Central memory CD8-positive, alpha-beta T cell (primary cell): ENCODE data around the gene SNX27.
"Not testable (repeated sequence)": the region's sequence is repeated elsewhere in the genome, so short reads cannot be mapped to it uniquely, and the experiment has no call there.

Experiments used
- ATAC-seq: fragments of 150-1000 bp; cut with Tn5 transposase; replicated peaks from 2 replicates; pipeline ENCODE4 v1.10.0; 2022; ENCODE audit warnings: mild to moderate bottlenecking, moderate FRiP score, moderate number of reproducible peaks; ENCODE audit not compliant: poor library complexity, severe bottlenecking; ENCODE audit errors: extremely low read depth
- DNase-seq, 2 donors: peaks; one replicate each; pipeline ENCODE4 v3.0.0; 2021; ENCODE audit warnings: low spot score in 2 of 2
- H3K27ac Mint-ChIP-seq: one replicate; pipeline ENCODE4 v1.8.0; 2022; ENCODE audit warnings: low read depth, mild to moderate bottlenecking, moderate library complexity, mixed read lengths
- H3K27me3 Mint-ChIP-seq: one replicate; pipeline ENCODE4 v1.8.0; 2022; ENCODE audit warnings: mixed read lengths
- H3K36me3 Mint-ChIP-seq: one replicate; pipeline ENCODE4 v1.8.0; 2022; ENCODE audit warnings: mild to moderate bottlenecking, moderate library complexity, mixed read lengths; ENCODE audit not compliant: insufficient read depth
- H3K4me1 Mint-ChIP-seq: one replicate; pipeline ENCODE4 v1.8.0; 2022; ENCODE audit warnings: mixed read lengths
- H3K4me3 Mint-ChIP-seq: one replicate; pipeline ENCODE4 v1.8.0; 2022; ENCODE audit warnings: mild to moderate bottlenecking, moderate library complexity, mixed read lengths
- H3K9me3 Mint-ChIP-seq: one replicate; pipeline ENCODE4 v1.8.0; 2022; ENCODE audit warnings: mixed read lengths

Gene SNX27

GRCh38 chr1:151583796-151584195, 28.1 kb upstream of the SNX27 start:
- DNase-seq, result no peak
- no peaks in the 10 kb centered on the region for H3K27me3 Mint-ChIP-seq
- no peak for ATAC-seq
- H3K4me1 Mint-ChIP-seq, result no peaks in the 10 kb centered on the region
- peaks cover 2% of the 10 kb centered on the region for H3K36me3 Mint-ChIP-seq
- H3K4me3 Mint-ChIP-seq, result no peak overlapping the region
- H3K9me3 Mint-ChIP-seq, result no peaks in the 10 kb centered on the region
- peak overlapping the region; percentile 15 for H3K27ac Mint-ChIP-seq

- ATAC-seq, result no peak
- Mint-ChIP-seq H3K27ac (peak overlapping the region; percentile 15), H3K4me3 (no peak overlapping the region)
Observed at GRCh38 chr1:151584278-151584677, 27.6 kb upstream of the SNX27 start.

GRCh38 chr1:151584780-151585179, 27.1 kb upstream of the SNX27 start:
- Mint-ChIP-seq H3K27me3 (no peaks in the 10 kb centered on the region), H3K27ac (peak overlapping the region; percentile 15), H3K4me1 (no peaks in the 10 kb centered on the region), H3K4me3 (no peak overlapping the region), H3K9me3 (no peaks in the 10 kb centered on the region), H3K36me3 (peaks cover 2% of the 10 kb centered on the region)
- DNase-seq (no peak), ATAC-seq (no peak)

More at GRCh38 chr1:151584278-151584677, 27.6 kb upstream of the SNX27 start:
- no peaks in the 10 kb centered on the region for H3K4me1 Mint-ChIP-seq
- DNase-seq, result no peak
- no peaks in the 10 kb centered on the region for H3K9me3 Mint-ChIP-seq
- H3K27me3 Mint-ChIP-seq, result no peaks in the 10 kb centered on the region
- peaks cover 2% of the 10 kb centered on the region for H3K36me3 Mint-ChIP-seq

- H3K27ac Mint-ChIP-seq, result no peak overlapping the region
- ATAC-seq (no peak), DNase-seq (no peak)
- H3K4me3 Mint-ChIP-seq, result no peak overlapping the region
- H3K27me3 Mint-ChIP-seq, result no peaks in the 10 kb centered on the region
- H3K4me1 Mint-ChIP-seq, result no peaks in the 10 kb centered on the region
- H3K9me3 Mint-ChIP-seq, result peaks cover under 1% of the 10 kb centered on the region
- H3K36me3 Mint-ChIP-seq, result peaks cover 2% of the 10 kb centered on the region
Observed at GRCh38 chr1:151585622-151586021, 26.2 kb upstream of the SNX27 start.

- no peak overlapping the region for H3K27ac Mint-ChIP-seq
- H3K27me3 Mint-ChIP-seq, result no peaks in the 10 kb centered on the region
- DNase-seq (no peak), ATAC-seq (no peak)
- H3K4me3 Mint-ChIP-seq, result no peak overlapping the region
- peaks cover 7% of the 10 kb centered on the region for H3K4me1 Mint-ChIP-seq
- H3K36me3 Mint-ChIP-seq, result peaks cover 2% of the 10 kb centered on the region
- peaks cover 5% of the 10 kb centered on the region for H3K9me3 Mint-ChIP-seq
Observed at GRCh38 chr1:151590961-151591360, 20.9 kb upstream of the SNX27 start.

GRCh38 chr1:151593730-151594129, 18.1 kb upstream of the SNX27 start:
- Mint-ChIP-seq H3K27me3 (no peaks in the 10 kb centered on the region), H3K4me3 (no peak overlapping the region), H3K4me1 (peaks cover 7% of the 10 kb centered on the region), H3K27ac (no peak overlapping the region), H3K36me3 (peaks cover 2% of the 10 kb centered on the region), H3K9me3 (peaks cover 5% of the 10 kb centered on the region)
- ATAC-seq (no peak), DNase-seq (no peak)

GRCh38 chr1:151594143-151594625, 17.7 kb upstream of the SNX27 start:
- H3K27ac Mint-ChIP-seq, result no peak overlapping the region
- H3K9me3 Mint-ChIP-seq, result peaks cover 5% of the 10 kb centered on the region
- ATAC-seq (peak; percentile 91), DNase-seq (peak; percentile 73 to 77)
- H3K4me3 Mint-ChIP-seq, result no peak overlapping the region
- H3K27me3 Mint-ChIP-seq, result no peaks in the 10 kb centered on the region
- H3K36me3 Mint-ChIP-seq, result peaks cover 2% of the 10 kb centered on the region
- peaks cover 7% of the 10 kb centered on the region for H3K4me1 Mint-ChIP-seq

GRCh38 chr1:151596166-151596953, 15.5 kb upstream of the SNX27 start:
- Mint-ChIP-seq H3K27ac (no peak overlapping the region), H3K27me3 (no peaks in the 10 kb centered on the region), H3K36me3 (peaks cover 2% of the 10 kb centered on the region), H3K9me3 (no peaks in the 10 kb centered on the region), H3K4me3 (no peak overlapping the region), H3K4me1 (peaks cover 7% of the 10 kb centered on the region)
- ATAC-seq (no peak), DNase-seq (no peak)

GRCh38 chr1:151602550-151602949, 9.3 kb upstream of the SNX27 start:
- H3K36me3 Mint-ChIP-seq, H3K4me1 Mint-ChIP-seq, DNase-seq, H3K9me3 Mint-ChIP-seq, ATAC-seq, H3K4me3 Mint-ChIP-seq, H3K27ac Mint-ChIP-seq: not testable (repeated sequence)
- H3K27me3 Mint-ChIP-seq, result peaks cover 33% of the 10 kb centered on the region

GRCh38 chr1:151604291-151604690, 7.6 kb upstream of the SNX27 start:
- no peak for ATAC-seq
- Mint-ChIP-seq H3K9me3 (no peaks in the 10 kb centered on the region), H3K27me3 (peaks cover 45% of the 10 kb centered on the region)

GRCh38 chr1:151606384-151606783, 5.5 kb upstream of the SNX27 start:
- H3K27ac Mint-ChIP-seq, result no peak overlapping the region
- DNase-seq, result no peak
- peaks cover 45% of the 10 kb centered on the region for H3K27me3 Mint-ChIP-seq
- H3K9me3 Mint-ChIP-seq, result no peaks in the 10 kb centered on the region
- no peak overlapping the region for H3K4me3 Mint-ChIP-seq
- ATAC-seq, result no peak
- H3K36me3 Mint-ChIP-seq, result no peaks in the 10 kb centered on the region
- H3K4me1 Mint-ChIP-seq, result no peaks in the 10 kb centered on the region

More at GRCh38 chr1:151604291-151604690, 7.6 kb upstream of the SNX27 start:
- Mint-ChIP-seq H3K36me3 (no peaks in the 10 kb centered on the region), H3K4me1 (no peaks in the 10 kb centered on the region), H3K4me3 (no peak overlapping the region), H3K27ac (no peak overlapping the region)
- DNase-seq, result no peak

GRCh38 chr1:151606857-151607256, 5.0 kb upstream of the SNX27 start:
- no peaks in the 10 kb centered on the region for H3K4me1 Mint-ChIP-seq
- peaks cover 45% of the 10 kb centered on the region for H3K27me3 Mint-ChIP-seq

GRCh38 chr1:151610142-151610541, 1.7 kb upstream of the SNX27 start:
- Mint-ChIP-seq H3K4me3 (no peak overlapping the region), H3K27me3 (peaks cover 32% of the 10 kb centered on the region), H3K27ac (no peak overlapping the region), H3K9me3 (no peaks in the 10 kb centered on the region), H3K36me3 (peaks cover 8% of the 10 kb centered on the region), H3K4me1 (peaks cover 21% of the 10 kb centered on the region)
- DNase-seq, result no peak
- no peak for ATAC-seq

More at GRCh38 chr1:151606857-151607256, 5.0 kb upstream of the SNX27 start:
- Mint-ChIP-seq H3K4me3 (no peak overlapping the region), H3K36me3 (no peaks in the 10 kb centered on the region), H3K27ac (no peak overlapping the region), H3K9me3 (no peaks in the 10 kb centered on the region)
- DNase-seq, result no peak
- no peak for ATAC-seq
